Measurements from ENCODE around the gene NDUFAF3.

The NDUFAF3 gene, protein sequence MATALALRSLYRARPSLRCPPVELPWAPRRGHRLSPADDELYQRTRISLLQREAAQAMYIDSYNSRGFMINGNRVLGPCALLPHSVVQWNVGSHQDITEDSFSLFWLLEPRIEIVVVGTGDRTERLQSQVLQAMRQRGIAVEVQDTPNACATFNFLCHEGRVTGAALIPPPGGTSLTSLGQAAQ

DNA sequence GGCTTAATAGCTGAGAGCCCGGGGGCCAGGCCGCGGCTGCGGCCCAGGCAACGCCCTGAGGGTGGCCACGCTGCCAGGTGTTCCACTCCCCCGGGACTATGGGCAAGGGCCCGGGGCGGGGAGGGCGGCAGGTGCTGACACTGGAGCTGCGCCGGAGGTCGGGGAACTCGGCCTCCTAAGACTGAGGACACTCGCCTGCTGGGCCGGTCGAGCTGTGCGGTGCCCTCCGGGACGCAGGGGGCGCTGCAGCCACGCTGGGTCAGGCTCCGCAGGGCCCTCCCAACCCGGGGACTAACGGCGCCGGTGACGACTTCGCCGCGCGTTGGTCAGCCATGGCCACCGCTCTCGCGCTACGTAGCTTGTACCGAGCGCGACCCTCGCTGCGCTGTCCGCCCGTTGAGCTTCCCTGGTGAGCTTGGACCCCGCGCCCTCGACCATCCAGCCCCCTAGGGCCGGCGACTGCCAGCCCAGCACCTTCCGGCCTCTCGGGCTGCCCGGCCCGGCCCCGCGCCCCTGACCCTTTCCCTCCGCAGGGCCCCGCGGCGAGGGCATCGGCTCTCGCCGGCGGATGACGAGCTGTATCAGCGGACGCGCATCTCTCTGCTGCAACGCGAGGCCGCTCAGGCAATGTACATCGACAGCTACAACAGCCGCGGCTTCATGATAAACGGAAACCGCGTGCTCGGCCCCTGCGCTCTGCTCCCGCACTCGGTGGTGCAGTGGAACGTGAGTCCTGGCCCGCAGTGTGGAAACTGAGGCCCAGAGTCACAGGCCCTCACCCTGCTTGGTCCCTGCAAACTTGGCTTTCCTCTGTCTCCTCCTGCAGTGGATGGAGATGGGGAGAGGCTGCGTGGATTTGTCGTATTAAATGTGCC lies at the start of gene NDUFAF3:
Gene NDUFAF3, plus strand, starts transcription at position 309 of the 875 bp plus-strand sequence. Its CDS starts 24 bp downstream, at position 333.
- in situ Hi-C loops (cut with HindIII; ENCODE audit: low sequenced_read_pairs) = no loop called here

- in situ Hi-C loops (cut with HindIII; ENCODE audit: low sequenced_read_pairs) = no loop called here
These were observed 47.7 kb upstream of the NDUFAF3 start for GRCh38 chr3:48974076-48974864.

GRCh38 chr3:48979451-48979850 lies 42.5 kb upstream of the NDUFAF3 start:
- in situ Hi-C loops (cut with HindIII; ENCODE audit: low sequenced_read_pairs) = no loop called here

DNA sequence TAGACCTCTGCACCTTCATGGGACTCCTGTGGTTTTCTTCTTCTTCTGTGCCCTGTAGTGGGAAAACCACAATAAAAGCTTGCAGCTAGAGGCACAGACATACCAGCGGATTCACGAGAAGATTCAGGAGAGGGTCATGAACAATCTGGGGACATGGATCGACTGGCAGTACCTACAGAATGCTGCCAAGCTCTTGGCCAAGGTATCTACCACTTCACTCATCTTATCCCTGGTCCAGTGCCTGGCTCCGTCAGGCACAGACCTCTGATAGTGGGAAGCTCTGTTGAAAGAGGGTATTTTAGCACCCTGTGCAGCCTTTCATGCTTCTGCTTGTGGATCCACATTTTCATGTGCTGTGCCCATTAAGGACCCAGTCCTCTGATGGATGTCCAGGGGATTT lies 41.6 kb upstream of the NDUFAF3 start:
- in situ Hi-C loops (cut with HindIII; ENCODE audit: low sequenced_read_pairs) = no loop called here

- in situ Hi-C loops (cut with HindIII; ENCODE audit: low sequenced_read_pairs) = no loop called here
These were observed 39.9 kb upstream of the NDUFAF3 start for GRCh38 chr3:48982016-48982415.

DNA sequence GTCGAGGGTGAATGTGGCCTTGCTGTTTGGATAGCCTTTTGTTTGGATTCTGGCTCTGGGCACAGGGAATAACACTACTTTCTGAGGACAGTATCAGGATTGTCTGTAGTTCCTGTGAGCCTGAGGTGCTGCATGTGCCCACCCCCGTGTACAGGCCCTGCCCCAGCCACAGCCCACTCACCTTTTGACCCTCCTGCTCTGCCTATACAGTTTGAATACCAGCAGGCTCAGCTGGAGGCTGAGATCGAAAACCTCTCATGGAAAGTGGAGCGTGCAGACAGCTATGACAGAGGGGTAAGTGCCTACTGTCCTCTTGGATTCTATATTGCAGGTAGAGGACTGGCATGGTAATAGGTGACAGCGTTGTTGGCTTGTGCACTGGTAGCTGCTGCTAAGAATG lies 39.2 kb upstream of the NDUFAF3 start:
- in situ Hi-C loops (cut with HindIII; ENCODE audit: low sequenced_read_pairs) = no loop called here

DNA sequence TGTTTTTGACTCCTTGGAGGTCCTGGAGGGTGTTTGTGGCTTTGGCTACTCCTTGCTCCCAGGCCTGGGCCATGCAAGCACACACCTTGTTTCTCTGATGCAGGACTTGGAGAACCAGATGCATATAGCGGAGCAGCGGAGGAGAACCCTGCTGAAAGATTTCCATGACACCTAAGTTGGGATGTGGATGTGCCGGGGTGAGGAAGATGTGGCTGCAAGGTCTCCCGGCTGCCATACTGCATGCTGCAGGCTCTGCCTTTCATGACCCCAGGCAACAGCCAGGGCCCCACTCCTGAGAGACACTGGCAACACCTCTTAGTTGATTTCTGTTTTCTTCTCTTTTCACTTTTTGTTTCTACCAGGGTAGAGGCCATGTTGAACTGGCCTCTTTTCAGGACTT lies 38.8 kb upstream of the NDUFAF3 start:
- in situ Hi-C loops (cut with HindIII; ENCODE audit: low sequenced_read_pairs) = no loop called here

DNA sequence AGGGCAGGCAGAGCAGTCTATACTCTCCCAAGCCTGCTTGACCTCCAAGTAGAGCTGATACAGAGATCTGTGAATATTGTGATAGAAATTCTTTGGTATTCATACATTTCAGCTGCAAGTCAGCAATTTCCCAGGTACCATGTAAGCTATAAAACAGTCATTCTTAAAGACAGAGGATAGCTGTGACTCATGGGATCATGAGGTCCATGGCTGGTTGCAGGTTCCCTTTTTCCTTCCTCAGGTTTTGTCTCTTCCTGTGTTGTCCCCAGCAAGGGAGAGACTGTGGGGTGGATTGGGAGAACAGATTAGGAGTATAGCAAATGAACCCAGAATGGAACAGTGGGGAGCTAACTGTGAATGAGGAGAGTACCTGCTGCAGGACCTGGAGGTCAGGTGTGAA lies 37.3 kb upstream of the NDUFAF3 start:
- in situ Hi-C loops (cut with HindIII; ENCODE audit: low sequenced_read_pairs) = no loop called here

DNA sequence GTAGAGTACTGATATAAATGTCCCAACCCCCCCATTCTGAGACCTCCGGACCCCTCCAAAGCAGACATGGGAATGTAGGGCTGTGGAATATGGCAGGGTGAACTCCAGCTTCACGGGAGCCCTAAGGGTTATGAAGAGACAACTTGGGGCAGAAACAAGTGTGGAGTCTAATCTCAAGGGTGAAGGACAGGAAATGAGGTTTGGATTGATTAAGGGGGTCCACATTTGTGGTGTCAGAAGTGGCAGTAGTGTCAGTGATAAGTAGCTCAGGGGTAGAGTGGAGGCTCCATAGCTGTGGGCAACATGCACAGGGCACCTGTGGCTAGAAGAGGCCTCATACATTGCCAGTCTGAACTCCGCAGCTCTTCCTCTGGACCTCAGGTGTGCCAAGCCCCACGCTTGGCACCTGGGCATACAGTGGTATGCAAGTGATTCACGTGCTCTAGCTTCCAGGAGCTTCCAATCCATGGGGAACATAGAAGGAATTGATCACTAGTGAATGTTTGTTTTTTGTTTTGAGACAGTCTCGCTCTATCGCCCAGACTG lies 36.0 kb upstream of the NDUFAF3 start:
- in situ Hi-C loops (cut with HindIII; ENCODE audit: low sequenced_read_pairs) = no loop called here

GRCh38 chr3:48989126-48989795 lies 32.7 kb upstream of the NDUFAF3 start:
- in situ Hi-C loops (cut with HindIII; ENCODE audit: low sequenced_read_pairs) = no loop called here

GRCh38 chr3:48989796-48990635 lies 31.9 kb upstream of the NDUFAF3 start, which contains the start of gene P4HTM:
TSS of gene P4HTM (plus strand) at chr3:48990241. CDS start at chr3:48990257, 16 bp downstream.
- in situ Hi-C loops (cut with HindIII; ENCODE audit: low sequenced_read_pairs) = no loop called here

GRCh38 chr3:48990636-48991469 lies 31.1 kb upstream of the NDUFAF3 start:
- in situ Hi-C loops (cut with HindIII; ENCODE audit: low sequenced_read_pairs) = no loop called here

DNA sequence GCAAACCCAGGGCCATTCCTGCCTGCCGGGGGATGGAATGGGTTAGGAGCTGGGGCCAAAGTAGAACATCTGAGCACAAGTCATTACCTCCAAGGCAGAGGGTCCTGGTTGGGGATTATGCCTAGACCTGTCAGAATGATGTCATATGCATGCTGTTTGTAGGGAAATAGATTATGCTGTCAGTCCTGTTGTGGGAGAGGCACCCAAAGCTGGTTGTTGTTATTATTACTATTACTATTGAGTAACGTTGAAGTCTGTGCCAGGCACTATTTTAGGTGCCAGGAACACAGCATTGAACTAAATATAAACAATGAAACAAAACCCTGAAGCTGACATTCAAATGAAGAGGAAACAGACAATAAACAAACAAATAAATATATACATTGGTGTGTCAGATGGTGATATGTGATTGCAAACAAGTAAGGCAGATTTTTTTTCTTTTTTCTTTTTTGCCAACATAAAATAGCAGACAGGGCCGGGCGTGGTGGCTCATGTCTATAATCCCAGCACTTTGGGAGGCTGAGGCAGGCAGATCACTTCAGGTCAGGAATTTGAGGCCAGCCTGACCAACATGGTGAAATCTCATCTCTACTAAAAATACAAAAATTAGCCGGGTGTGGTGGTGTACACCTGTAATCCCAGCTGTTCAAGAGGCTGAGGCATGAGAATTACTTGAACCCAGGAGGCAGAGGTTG lies 29.9 kb upstream of the NDUFAF3 start:
- in situ Hi-C loops (cut with HindIII; ENCODE audit: low sequenced_read_pairs) = no loop called here

- in situ Hi-C loops (cut with HindIII; ENCODE audit: low sequenced_read_pairs) = no loop called here
These were observed 28.1 kb upstream of the NDUFAF3 start for GRCh38 chr3:48993834-48994233.

DNA sequence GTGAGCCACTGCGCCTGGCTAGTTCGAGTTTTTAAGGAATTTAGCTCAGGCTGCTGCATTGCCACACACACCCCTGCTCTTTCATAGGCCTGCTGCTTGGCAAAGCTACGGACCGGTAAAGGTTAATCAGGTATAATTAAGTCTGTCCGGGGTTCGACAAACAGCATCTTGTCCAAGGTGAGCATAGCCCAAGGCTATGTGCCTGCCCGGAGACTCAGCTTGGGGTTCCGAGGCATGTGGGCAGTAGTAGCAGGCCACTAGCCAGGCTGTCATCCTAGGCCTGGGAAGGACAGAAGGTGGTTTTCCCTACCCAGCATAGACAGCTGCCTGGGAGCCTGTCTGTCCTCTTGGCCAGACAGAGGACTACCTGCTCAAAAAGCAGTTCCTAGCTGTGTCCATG lies 25.3 kb upstream of the NDUFAF3 start:
- in situ Hi-C loops (cut with HindIII; ENCODE audit: low sequenced_read_pairs) = no loop called here

- in situ Hi-C loops (cut with HindIII; ENCODE audit: low sequenced_read_pairs) = no loop called here
These were observed 24.8 kb upstream of the NDUFAF3 start for GRCh38 chr3:48997102-48997635.

- in situ Hi-C loops (cut with HindIII; ENCODE audit: low sequenced_read_pairs) = no loop called here
These were observed 23.9 kb upstream of the NDUFAF3 start for GRCh38 chr3:48997714-48998637.
